ENCODE data around the gene KRTAP29-1. TPM values are rescaled to one million over a fixed set of nuclear protein-coding genes. Genes with fewer than 3 reads are reported as not detected.

KRTAP29-1 gene
- total RNA-seq, 1 experiment from 2014 or later, result not detected

Small RNAs within 50 kb of the gene (small RNA-seq; reads per million reads assigned to genes)
- not detected for gene KRTAP9-10P

Other genes with a start within 250 kb of the KRTAP29-1 start
- gene KRTAP2-2, start 247.6 kb downstream of the KRTAP29-1 start, total RNA-seq (2014; rRNA removed; shearing (Covaris generic)), result not detected in 2 replicates
- not detected in 2 replicates for gene KRTAP2-3, start 242.7 kb downstream of the KRTAP29-1 start, total RNA-seq (2014; rRNA removed; shearing (Covaris generic))
- not detected in 2 replicates for gene KRTAP2-4, start 237.0 kb downstream of the KRTAP29-1 start, total RNA-seq (2014; rRNA removed; shearing (Covaris generic))
- gene KRTAP4-7, start 218.7 kb downstream of the KRTAP29-1 start, total RNA-seq (2014; rRNA removed; shearing (Covaris generic)), result not detected in 2 replicates
- gene KRTAP4-8, start 204.7 kb downstream of the KRTAP29-1 start, total RNA-seq (2014; rRNA removed; shearing (Covaris generic)), result not detected in 2 replicates
- not detected in 2 replicates for gene KRTAP4-16, start 200.6 kb downstream of the KRTAP29-1 start, total RNA-seq (2014; rRNA removed; shearing (Covaris generic))
- gene KRTAP4-9, start 197.5 kb downstream of the KRTAP29-1 start, total RNA-seq (2014; rRNA removed; shearing (Covaris generic)), result not detected in 2 replicates
- not detected in 2 replicates for gene KRTAP4-11, start 184.5 kb downstream of the KRTAP29-1 start, total RNA-seq (2014; rRNA removed; shearing (Covaris generic))
- gene KRTAP4-12, start 178.7 kb downstream of the KRTAP29-1 start, total RNA-seq (2014; rRNA removed; shearing (Covaris generic)), result not detected in 2 replicates
- not detected in 2 replicates for gene KRTAP4-6, start 162.3 kb downstream of the KRTAP29-1 start, total RNA-seq (2014; rRNA removed; shearing (Covaris generic))
- not detected in 2 replicates for gene KRTAP4-5, start 153.0 kb downstream of the KRTAP29-1 start, total RNA-seq (2014; rRNA removed; shearing (Covaris generic))
- not detected in 2 replicates for gene KRTAP4-4, start 142.1 kb downstream of the KRTAP29-1 start, total RNA-seq (2014; rRNA removed; shearing (Covaris generic))
- gene KRTAP4-3, start 134.6 kb downstream of the KRTAP29-1 start, total RNA-seq (2014; rRNA removed; shearing (Covaris generic)), result not detected in 2 replicates
- gene KRTAP4-2, start 124.6 kb downstream of the KRTAP29-1 start, total RNA-seq (2014; rRNA removed; shearing (Covaris generic)), result not detected in 2 replicates
- gene KRTAP4-1, start 117.9 kb downstream of the KRTAP29-1 start, total RNA-seq (2014; rRNA removed; shearing (Covaris generic)), result not detected in 2 replicates
- not detected in 2 replicates for gene KRTAP9-1, start 113.0 kb downstream of the KRTAP29-1 start, total RNA-seq (2014; rRNA removed; shearing (Covaris generic))
- not detected in 2 replicates for gene KRTAP9-2, start 76.2 kb downstream of the KRTAP29-1 start, total RNA-seq (2014; rRNA removed; shearing (Covaris generic))
- gene KRTAP9-3, start 70.4 kb downstream of the KRTAP29-1 start, total RNA-seq (2014; rRNA removed; shearing (Covaris generic)), result not detected in 2 replicates
- gene KRTAP9-8, start 64.9 kb downstream of the KRTAP29-1 start, total RNA-seq (2014; rRNA removed; shearing (Covaris generic)), result not detected in 2 replicates
- not detected in 2 replicates for gene KRTAP9-4, start 53.2 kb downstream of the KRTAP29-1 start, total RNA-seq (2014; rRNA removed; shearing (Covaris generic))
- gene KRTAP9-9, start 47.5 kb downstream of the KRTAP29-1 start, total RNA-seq (2014; rRNA removed; shearing (Covaris generic)), result not detected in 2 replicates
- not detected in 2 replicates for gene KRTAP9-6, start 37.5 kb downstream of the KRTAP29-1 start, total RNA-seq (2014; rRNA removed; shearing (Covaris generic))
- gene KRTAP9-7, start 27.2 kb downstream of the KRTAP29-1 start, total RNA-seq (2014; rRNA removed; shearing (Covaris generic)), result not detected in 2 replicates
- not detected in 2 replicates for gene KRTAP16-1, start 6.5 kb upstream of the KRTAP29-1 start, total RNA-seq (2014; rRNA removed; shearing (Covaris generic))
- not detected in 2 replicates for gene KRTAP17-1, start 12.9 kb upstream of the KRTAP29-1 start, total RNA-seq (2014; rRNA removed; shearing (Covaris generic))
- gene KRT33A, start 48.0 kb upstream of the KRTAP29-1 start, total RNA-seq (2014; rRNA removed; shearing (Covaris generic)), result not detected in 2 replicates
- gene KRT33B, start 67.0 kb upstream of the KRTAP29-1 start, total RNA-seq (2014; rRNA removed; shearing (Covaris generic)), result not detected in 2 replicates
- gene KRT34, start 79.5 kb upstream of the KRTAP29-1 start, total RNA-seq (2014; rRNA removed; shearing (Covaris generic)), result not detected in 2 replicates
- not detected in 2 replicates for gene KRT31, start 94.8 kb upstream of the KRTAP29-1 start, total RNA-seq (2014; rRNA removed; shearing (Covaris generic))
- gene KRT37, start 121.7 kb upstream of the KRTAP29-1 start, total RNA-seq (2014; rRNA removed; shearing (Covaris generic)), result not detected in 2 replicates
- gene KRT38, start 138.1 kb upstream of the KRTAP29-1 start, total RNA-seq (2014; rRNA removed; shearing (Covaris generic)), result not detected in 2 replicates
- not detected in 2 replicates for gene KRT32, start 164.5 kb upstream of the KRTAP29-1 start, total RNA-seq (2014; rRNA removed; shearing (Covaris generic))
- gene KRT35, start 178.3 kb upstream of the KRTAP29-1 start, total RNA-seq (2014; rRNA removed; shearing (Covaris generic)), result not detected in 2 replicates
- not detected in 2 replicates for gene KRT36, start 187.1 kb upstream of the KRTAP29-1 start, total RNA-seq (2014; rRNA removed; shearing (Covaris generic))
- gene KRT13, start 202.8 kb upstream of the KRTAP29-1 start, total RNA-seq (2014; rRNA removed; shearing (Covaris generic)), result 35.5 and 45.8 TPM in 2 replicates
- gene KRT15, start 216.0 kb upstream of the KRTAP29-1 start, total RNA-seq (2014; rRNA removed; shearing (Covaris generic)), result 14.1 and 15.9 TPM in 2 replicates
- gene KRT19, start 225.5 kb upstream of the KRTAP29-1 start, total RNA-seq (2014; rRNA removed; shearing (Covaris generic)), result 2,402 and 2,405 TPM in 2 replicates

Data from HT-29 (cell line).